HG03439 (cell line): ENCODE results near the gene TRIM45.
"Not testable (repeated sequence)": the region's sequence is repeated elsewhere in the genome, so short reads cannot be mapped to it uniquely, and the experiment has no call there.

Experiments
- ATAC-seq: cut with Tn5 transposase; IDR thresholded peaks from one replicate; pipeline ENCODE4 v1.9.1; 2021; ENCODE audit warnings: mild to moderate bottlenecking, moderate library complexity; ENCODE audit not compliant: unreplicated experiment

Gene TRIM45

DNA sequence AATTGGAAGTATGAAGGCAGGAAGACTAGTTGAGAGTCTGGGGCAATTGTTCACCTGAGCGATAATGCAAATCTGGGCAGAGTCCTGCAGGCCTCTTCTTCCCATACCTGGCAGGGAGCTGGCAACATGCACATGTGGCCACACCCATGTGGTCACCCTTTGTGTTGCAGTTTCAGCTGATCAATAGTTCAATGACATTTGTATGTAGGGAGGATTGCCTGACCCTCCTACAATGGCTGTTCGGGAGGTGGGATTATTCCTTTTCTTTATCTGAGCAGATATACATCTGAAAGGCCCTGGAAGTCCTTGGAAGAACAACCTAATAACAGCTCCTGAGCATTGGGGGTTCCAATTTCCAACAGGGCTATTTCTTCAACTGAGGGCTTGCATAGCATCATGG, 15.2 kb upstream of the TRIM45 start:
- no peak for ATAC-seq

- no peak for ATAC-seq
Measured at GRCh38 chr1:117135329-117135728, 13.8 kb upstream of the TRIM45 start.

DNA sequence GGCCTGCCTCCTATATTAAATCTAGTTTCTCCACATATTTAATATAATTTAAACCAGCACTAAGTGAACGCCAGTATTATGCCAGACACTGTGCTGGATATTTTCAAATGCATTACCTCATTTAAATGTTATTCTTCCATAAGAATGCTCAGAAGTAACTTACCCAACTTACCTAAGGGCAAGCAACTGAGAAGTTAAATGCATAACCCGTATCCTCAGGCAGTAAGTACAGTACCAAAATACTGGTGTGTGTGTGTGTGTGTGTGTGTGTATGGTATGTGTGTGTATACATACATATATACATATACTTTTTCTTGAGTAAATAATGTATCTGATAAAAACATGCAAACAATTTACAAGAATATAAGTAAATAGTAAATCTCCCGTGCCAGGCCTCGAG, 9.0 kb upstream of the TRIM45 start:
- no peak for ATAC-seq

DNA sequence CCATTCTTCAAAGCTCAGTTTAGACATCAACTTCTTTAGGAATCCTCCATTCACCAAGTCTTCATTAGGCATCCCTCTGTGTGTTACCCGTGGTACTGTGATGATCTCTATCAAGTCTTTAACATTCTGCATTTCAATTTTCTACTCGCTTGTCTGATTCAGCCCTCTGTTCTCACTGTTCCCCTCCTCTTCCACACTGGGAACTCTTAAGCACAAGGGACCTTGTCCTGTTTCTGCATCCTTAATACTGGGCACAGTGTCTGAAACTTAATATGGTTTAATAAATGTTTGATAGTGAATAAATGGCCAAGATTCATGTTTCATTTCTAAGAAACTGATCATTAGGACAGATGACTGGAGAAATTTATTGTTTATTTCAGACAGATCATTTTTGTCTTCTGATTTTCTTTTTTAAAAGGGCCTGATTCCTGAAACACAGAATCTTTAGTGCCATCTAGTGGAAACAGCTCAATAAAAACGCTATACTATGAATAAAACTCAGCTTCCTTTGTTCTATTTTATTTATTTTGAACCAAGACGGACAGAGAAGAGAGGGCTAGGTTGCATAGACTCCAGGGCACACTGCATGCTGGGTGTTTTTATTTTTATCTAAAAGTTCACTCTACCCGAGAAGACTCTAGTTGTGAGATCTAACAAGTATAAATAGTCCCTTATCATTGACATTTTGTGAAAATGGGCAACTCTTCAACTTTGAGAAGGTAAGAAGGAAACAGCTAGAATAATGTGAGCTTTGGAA, 7.0 kb upstream of the TRIM45 start:
- ATAC-seq: no peak

DNA sequence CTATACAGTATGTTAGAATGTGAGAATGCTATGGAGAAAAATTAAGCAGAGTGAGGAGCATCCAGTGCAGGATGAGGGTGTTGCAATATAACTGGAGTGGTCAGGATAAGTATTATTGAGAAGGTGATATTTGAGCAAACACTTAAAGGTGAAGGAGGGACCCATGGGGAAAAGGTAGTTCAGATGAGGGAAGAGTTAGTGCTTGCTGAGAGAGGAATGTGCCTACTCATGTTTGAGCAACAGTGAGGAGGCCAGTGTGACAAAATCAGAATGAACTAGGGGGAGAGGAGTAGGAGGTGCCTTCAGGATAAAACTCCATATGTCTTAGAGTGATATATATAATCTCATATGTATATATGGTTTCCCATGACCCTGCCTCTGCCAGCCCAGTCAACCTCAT, 6.2 kb upstream of the TRIM45 start:
- no peak for ATAC-seq

- no peak for ATAC-seq
Measured at GRCh38 chr1:117124661-117125060, 3.1 kb upstream of the TRIM45 start.

GRCh38 chr1:117123274-117123673, 1.7 kb upstream of the TRIM45 start:
- no peak for ATAC-seq

GRCh38 chr1:117122330-117123025, 929 bp upstream of the TRIM45 start:
- no peak for ATAC-seq

GRCh38 chr1:117120774-117121588, 568 bp downstream of the TRIM45 start:
- no peak for ATAC-seq

DNA sequence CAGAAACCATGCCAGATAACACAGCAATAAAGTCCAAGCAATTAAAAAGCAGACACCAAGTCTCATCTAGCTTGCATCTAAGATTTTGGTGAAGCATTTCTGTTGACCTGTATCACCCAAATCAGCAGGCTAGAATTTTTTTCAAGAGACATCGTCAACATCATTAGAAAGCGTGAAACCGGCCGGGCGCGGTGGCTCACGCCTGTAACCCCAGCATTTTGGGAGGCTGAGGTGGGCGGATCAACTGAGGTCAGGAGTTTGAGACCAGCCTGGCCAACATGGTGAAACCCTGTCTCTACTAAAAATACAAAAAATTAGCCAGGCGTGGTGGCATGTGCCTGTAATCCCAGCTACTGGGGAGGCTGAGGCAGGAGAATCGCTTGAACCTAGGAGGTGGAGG, 2.4 kb downstream of the TRIM45 start:
- not testable (repeated sequence) for ATAC-seq

- ATAC-seq: no peak
Measured at GRCh38 chr1:117118137-117118536, 3.4 kb downstream of the TRIM45 start.

GRCh38 chr1:117117697-117118096, 3.9 kb downstream of the TRIM45 start:
- no peak for ATAC-seq

GRCh38 chr1:117116784-117117130, 4.8 kb downstream of the TRIM45 start:
- ATAC-seq: no peak

- ATAC-seq: no peak
Measured at GRCh38 chr1:117116090-117116783, 5.3 kb downstream of the TRIM45 start.

DNA sequence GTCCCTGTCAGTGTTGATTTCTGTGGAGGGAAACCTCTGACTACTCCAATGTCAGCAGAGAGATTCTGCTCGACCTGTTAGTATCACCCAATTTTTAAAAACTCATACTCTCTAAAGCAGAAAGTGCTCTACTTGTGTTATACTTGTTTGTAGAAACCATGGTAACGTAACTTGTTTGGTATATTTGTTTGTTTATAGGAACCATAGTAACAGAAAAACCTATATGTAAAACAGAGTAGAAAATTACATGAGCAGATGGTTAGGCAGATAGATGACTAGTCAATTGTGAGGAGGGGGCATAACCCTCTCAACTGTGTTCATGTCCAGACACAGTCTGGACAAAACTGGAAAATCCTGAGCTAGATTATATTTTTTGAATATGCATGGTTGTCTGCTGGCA, 6.7 kb downstream of the TRIM45 start:
- no peak for ATAC-seq

DNA sequence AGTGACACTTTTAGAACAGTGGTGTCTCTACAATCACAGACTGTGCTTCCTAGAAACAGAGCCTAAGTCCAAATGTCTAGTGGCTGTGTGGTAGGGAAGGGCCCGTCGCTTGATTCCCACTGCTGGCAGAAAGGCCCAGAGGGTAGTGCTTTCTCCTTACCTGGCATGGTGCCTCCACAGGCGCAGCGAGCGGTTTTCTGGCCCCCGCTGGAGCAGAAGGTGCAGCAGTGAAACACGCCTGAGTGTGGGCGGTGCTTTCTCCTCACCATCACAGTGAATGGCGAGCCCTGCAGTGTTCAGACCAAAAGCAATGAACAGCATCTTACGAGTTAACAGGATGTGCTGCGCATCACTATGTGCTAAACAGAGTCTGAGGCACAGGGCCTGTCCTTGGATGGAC, 8.3 kb downstream of the TRIM45 start:
- ATAC-seq: no peak

GRCh38 chr1:117112047-117112717, 9.4 kb downstream of the TRIM45 start:
- no peak for ATAC-seq

DNA sequence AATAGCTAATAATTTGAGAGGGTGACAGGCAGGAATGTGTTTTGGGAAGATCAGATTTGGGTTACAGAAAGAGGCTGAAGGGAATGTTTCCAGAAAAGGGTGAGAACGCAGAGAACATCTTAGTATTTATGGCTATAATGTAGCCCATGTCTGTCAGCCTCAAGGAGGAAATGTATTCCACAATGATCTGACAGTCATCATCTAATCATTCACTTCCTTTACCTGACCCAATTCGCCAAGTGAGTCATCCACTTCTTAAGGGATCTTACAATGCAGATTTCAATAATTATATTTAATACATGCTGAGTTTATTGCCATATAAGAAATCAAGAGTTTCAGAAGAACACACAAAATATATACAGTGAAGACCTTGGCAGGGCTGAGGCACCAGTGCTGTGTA, 10.8 kb downstream of the TRIM45 start:
- ATAC-seq: no peak

GRCh38 chr1:117107364-117107763, 14.2 kb downstream of the TRIM45 start:
- no peak for ATAC-seq

DNA sequence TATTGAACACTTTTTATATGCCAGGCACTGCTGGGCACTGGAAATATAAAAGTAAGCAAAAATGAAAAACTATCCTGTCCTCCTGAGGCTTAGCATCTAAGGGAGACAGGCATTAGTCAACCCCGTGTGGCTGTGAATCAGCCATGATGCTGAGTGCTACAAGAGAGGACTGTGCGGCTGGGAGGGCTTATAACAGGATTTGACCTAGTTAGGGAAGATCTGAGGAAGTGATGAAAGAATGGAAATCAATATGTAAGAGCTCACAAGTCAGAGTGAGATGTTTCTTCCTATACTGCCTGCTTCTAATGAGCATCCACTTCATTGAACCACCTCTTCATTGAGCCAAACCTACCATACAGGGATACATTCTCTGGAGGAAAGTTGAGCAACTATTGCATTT, 15.1 kb downstream of the TRIM45 start:
- ATAC-seq: no peak

- no peak for ATAC-seq
Measured at GRCh38 chr1:117105722-117106121, 15.8 kb downstream of the TRIM45 start.
